ENCODE data around the gene LRMDA. TPM values are rescaled to one million over a fixed set of nuclear protein-coding genes. Genes with fewer than 3 reads are reported as not detected.

LRMDA gene
- polyA plus RNA-seq, 3 donors, result 39.8 to 59.6 (median 56.4) TPM

GRCh38 chr10:76066457-76066856 lies 635.0 kb downstream of the LRMDA start:
- WGBS (ENCODE audit: insufficient coverage), result 80% methylated on average over 1 of the region's 1 CpG
- H3K4me1 ChIP-seq (ENCODE audit: control insufficient read depth in 1 of 2, insufficient read depth in 2 of 2, low read length in 2 of 2), result no peaks in the 10 kb centered on the region
- H3K4me2 ChIP-seq (replicated peaks; ENCODE audit: extremely low read depth, low read length, poor library complexity, severe bottlenecking), result no peak overlapping the region
- Mint-ChIP-seq H3K27me3 (ENCODE audit: low read depth in 3 of 3) (peaks cover 0 to 3% (median 0%) of the 10 kb centered on the region in 3 donors), H3K36me3 (peaks cover 31 to 57% of the 10 kb centered on the region in 2 donors), H3K4me1 (no peaks in the 10 kb centered on the region), H3K4me3 (no peak overlapping the region), H3K27ac (peak overlapping the region in 1 of 7 donors; percentile 55), H3K9me3 (peaks cover 0 to 16% (median 5%) of the 10 kb centered on the region in 7 donors)
- intact Hi-C loops (cut with micrococcal nuclease), result no loop called here
- no peak for DNase-seq
- TF ChIP-seq CTCF (IDR thresholded peaks at IDR 0.05), result no peak
- peaks cover 0 to 6% of the 10 kb centered on the region in 2 donors for H3K9me3 ChIP-seq (replicated peaks in 1 of 2; ENCODE audit: control insufficient read depth in 1 of 2, insufficient read depth in 1 of 2, low read length in 2 of 2)
- H3K4me3 ChIP-seq (replicated peaks in 1 of 3; ENCODE audit: low read depth in 2 of 3, low read length in 3 of 3), result no peak overlapping the region
- H3K36me3 ChIP-seq (replicated peaks in 1 of 2; ENCODE audit: control insufficient read depth in 1 of 2, insufficient read depth in 2 of 2, low read length in 2 of 2), result peaks cover 5 to 48% of the 10 kb centered on the region in 2 donors
- no peaks in the 10 kb centered on the region for H3K79me2 ChIP-seq (ENCODE audit: insufficient read depth, low read length)
- H3K9ac ChIP-seq (ENCODE audit: insufficient read depth, low read length, poor library complexity, severe bottlenecking), result no peak overlapping the region
- no peak overlapping the region for H3K27ac ChIP-seq (ENCODE audit: low read depth in 1 of 2, low read length in 2 of 2)
- no peak overlapping the region for H2AFZ ChIP-seq (ENCODE audit: insufficient read depth, low read depth, low read length, poor library complexity, severe bottlenecking)
- H3K27me3 ChIP-seq (ENCODE audit: control insufficient read depth in 2 of 2, insufficient read depth in 2 of 2, low read length in 2 of 2), result no peaks in the 10 kb centered on the region
- H4K20me1 ChIP-seq (ENCODE audit: insufficient read depth, low read length), result no peaks in the 10 kb centered on the region

GRCh38 chr10:76067447-76067846 lies 636.0 kb downstream of the LRMDA start:
- H3K9me3 ChIP-seq (replicated peaks in 1 of 2; ENCODE audit: control insufficient read depth in 1 of 2, insufficient read depth in 1 of 2, low read length in 2 of 2), result peaks cover 0 to 6% of the 10 kb centered on the region in 2 donors
- Mint-ChIP-seq H3K9me3 (peaks cover 0 to 16% (median 5%) of the 10 kb centered on the region in 7 donors), H3K36me3 (peaks cover 27 to 53% of the 10 kb centered on the region in 2 donors), H3K27ac (no peak overlapping the region), H3K27me3 (ENCODE audit: low read depth in 3 of 3) (peaks cover 0 to 3% (median 0%) of the 10 kb centered on the region in 3 donors), H3K4me1 (no peaks in the 10 kb centered on the region), H3K4me3 (no peak overlapping the region)
- no peaks in the 10 kb centered on the region for H3K79me2 ChIP-seq (ENCODE audit: insufficient read depth, low read length)
- intact Hi-C loops (cut with micrococcal nuclease), result no loop called here
- no peak overlapping the region for H3K9ac ChIP-seq (ENCODE audit: insufficient read depth, low read length, poor library complexity, severe bottlenecking)
- H3K4me3 ChIP-seq (replicated peaks in 1 of 3; ENCODE audit: low read depth in 2 of 3, low read length in 3 of 3), result no peak overlapping the region
- H3K4me1 ChIP-seq (ENCODE audit: control insufficient read depth in 1 of 2, insufficient read depth in 2 of 2, low read length in 2 of 2), result no peaks in the 10 kb centered on the region
- H3K27ac ChIP-seq (ENCODE audit: low read depth in 1 of 2, low read length in 2 of 2), result no peak overlapping the region
- TF ChIP-seq CTCF (IDR thresholded peaks at IDR 0.05), result no peak
- H4K20me1 ChIP-seq (ENCODE audit: insufficient read depth, low read length), result no peaks in the 10 kb centered on the region
- no peak for DNase-seq
- H3K4me2 ChIP-seq (replicated peaks; ENCODE audit: extremely low read depth, low read length, poor library complexity, severe bottlenecking), result no peak overlapping the region
- H2AFZ ChIP-seq (ENCODE audit: insufficient read depth, low read depth, low read length, poor library complexity, severe bottlenecking), result no peak overlapping the region
- H3K27me3 ChIP-seq (ENCODE audit: control insufficient read depth in 2 of 2, insufficient read depth in 2 of 2, low read length in 2 of 2), result no peaks in the 10 kb centered on the region
- H3K36me3 ChIP-seq (replicated peaks in 1 of 2; ENCODE audit: control insufficient read depth in 1 of 2, insufficient read depth in 2 of 2, low read length in 2 of 2), result peaks cover 5 to 48% of the 10 kb centered on the region in 2 donors
- no CpG with 5 or more reads among the region's 3 CpGs for WGBS (ENCODE audit: insufficient coverage)

Measured in CD14-positive monocyte (primary cell).